Breast epithelium (tissue), 4 donors: Measurements from ENCODE around the gene KCNIP3. TPM values are rescaled to one million over a fixed set of nuclear protein-coding genes. Genes with fewer than 3 reads are reported as not detected.
A peak's percentile ranks its signal among the peaks of the same experiment; 100 is the strongest.

Source experiments
- DNase-seq, 2 donors: peaks; one replicate each; pipeline ENCODE4 v3.0.0-alpha.2; 2019; ENCODE audit warnings: low spot score in 2 of 2
- H3K27ac ChIP-seq, 2 donors: fragments of 200-600 bp; sonication (generic) in 1 of 2; one replicate each; pipeline ENCODE4 v1.5.1; 2016 to 2019; ENCODE audit warnings: mild to moderate bottlenecking in 1 of 2
- H3K27me3 ChIP-seq, 2 donors: fragments of 200-600 bp; sonication (generic) in 1 of 2; one replicate each; pipeline versions ENCODE4 v1.5.1 to v1.6.0; 2017 to 2019; ENCODE audit warnings: control low read depth in 1 of 2, mild to moderate bottlenecking in 1 of 2
- H3K36me3 ChIP-seq: fragments of 200-600 bp; one replicate; pipeline ENCODE4 v1.5.1; 2019
- H3K4me1 ChIP-seq, 2 donors: fragments of 200-600 bp; sonication (generic); one replicate each; pipeline ENCODE4 v1.5.1; 2016 to 2019; ENCODE audit warnings: control low read depth in 1 of 2
- H3K4me3 ChIP-seq, 3 donors: fragments of 200-600 bp; sonication (generic); 1 replicate in 2 of 3; 2 replicates in 1 of 3; pipeline ENCODE4 v1.5.1; 2016 to 2019; ENCODE audit warnings: mild to moderate bottlenecking in 3 of 3, moderate library complexity in 2 of 3
- H3K9me3 ChIP-seq, 2 donors: fragments of 200-600 bp; sonication (generic) in 1 of 2; one replicate each; pipeline ENCODE4 v1.5.1; 2016 to 2019; ENCODE audit warnings: control low read depth in 1 of 2
- POLR2A ChIP-seq: fragments of 450-650 bp; IDR thresholded peaks from one replicate; pipeline ENCODE4 v1.6.1; 2016; ENCODE audit warnings: antibody characterized with exemption, mild to moderate bottlenecking, moderate library complexity
- POLR2AphosphoS5 ChIP-seq, 3 donors: sonication (generic); formaldehyde crosslinking; IDR thresholded peaks; one replicate each; pipeline ENCODE4 v1.6.1; 2017; ENCODE audit warnings: antibody characterized with exemption in 3 of 3
- intact Hi-C: fragments of 100-400 bp; cut with DNase I; formaldehyde crosslinking; loops from one replicate; pipeline ENCODE4 v1.15.1; 2023; ENCODE audit warnings: low total_unique reads
- total RNA-seq, 3 donors: library from RNA; depleted of rRNA; stranded (reverse); fragments of >200 nt; gene quantifications; one replicate each; pipeline ENCODE4 v1.1.0, GENCODE V29; 2016
- TF ChIP-seq, protein P1 (sequence below), 3 donors: fragments of 450-650 bp; IDR thresholded peaks; one replicate each; pipeline ENCODE4 v1.5.1; 2016 to 2017; ENCODE audit warnings: antibody characterized with exemption in 3 of 3, mild to moderate bottlenecking in 3 of 3, moderate library complexity in 3 of 3

KCNIP3 gene
- total RNA-seq, 3 donors from 2014 or later, result 14.4 to 30.1 (median 15.1) TPM

DNA sequence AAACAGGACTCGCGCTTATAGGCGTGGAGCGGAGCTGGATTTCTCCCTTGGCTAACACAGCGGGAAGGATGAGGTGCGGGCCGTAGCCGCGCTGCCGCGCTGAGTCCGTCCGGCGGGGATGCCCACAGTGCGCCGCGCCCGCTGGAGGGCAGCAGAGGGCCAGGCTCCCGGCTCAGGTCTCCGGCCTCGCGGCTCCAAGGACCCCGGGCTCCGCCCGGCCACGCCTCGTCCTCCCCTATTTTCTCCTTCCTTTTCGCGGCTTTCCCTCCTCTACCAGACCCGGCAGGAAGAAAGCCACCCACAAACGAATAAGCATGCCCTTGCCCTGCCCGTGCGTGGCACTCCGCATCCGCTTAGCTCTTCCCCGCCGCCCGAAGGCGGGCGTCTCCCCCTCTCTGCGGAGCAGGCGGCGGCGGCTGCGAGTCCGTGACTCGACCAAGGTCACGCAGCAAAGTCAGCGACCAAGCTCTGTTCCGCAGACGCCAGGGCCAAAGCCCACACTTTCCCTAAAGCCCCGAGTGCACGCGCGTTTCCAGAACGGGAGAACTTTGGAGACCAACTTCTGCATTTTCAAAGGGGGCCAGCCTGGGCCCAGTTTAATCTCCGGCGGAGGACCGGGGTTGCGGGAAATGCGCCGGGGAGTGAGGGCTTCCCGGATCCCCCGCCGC is 48.5 kb downstream of the KCNIP3 start:
- Histone ChIP-seq H3K27me3 (no peaks in the 10 kb centered on the region), H3K36me3 (no peaks in the 10 kb centered on the region), H3K4me1 (no peaks in the 10 kb centered on the region), H3K27ac (peak overlapping the region; percentile 33 to 83), H3K9me3 (no peaks in the 10 kb centered on the region), H3K4me3 (peak overlapping the region; percentile 64 to 89 (median 69))
- intact Hi-C loops, result no loop called here
- TF ChIP-seq POLR2AphosphoS5 (IDR thresholded peaks at IDR 0.05) (no peak), POLR2A (no peak)
- TF ChIP-seq, protein P1, sequence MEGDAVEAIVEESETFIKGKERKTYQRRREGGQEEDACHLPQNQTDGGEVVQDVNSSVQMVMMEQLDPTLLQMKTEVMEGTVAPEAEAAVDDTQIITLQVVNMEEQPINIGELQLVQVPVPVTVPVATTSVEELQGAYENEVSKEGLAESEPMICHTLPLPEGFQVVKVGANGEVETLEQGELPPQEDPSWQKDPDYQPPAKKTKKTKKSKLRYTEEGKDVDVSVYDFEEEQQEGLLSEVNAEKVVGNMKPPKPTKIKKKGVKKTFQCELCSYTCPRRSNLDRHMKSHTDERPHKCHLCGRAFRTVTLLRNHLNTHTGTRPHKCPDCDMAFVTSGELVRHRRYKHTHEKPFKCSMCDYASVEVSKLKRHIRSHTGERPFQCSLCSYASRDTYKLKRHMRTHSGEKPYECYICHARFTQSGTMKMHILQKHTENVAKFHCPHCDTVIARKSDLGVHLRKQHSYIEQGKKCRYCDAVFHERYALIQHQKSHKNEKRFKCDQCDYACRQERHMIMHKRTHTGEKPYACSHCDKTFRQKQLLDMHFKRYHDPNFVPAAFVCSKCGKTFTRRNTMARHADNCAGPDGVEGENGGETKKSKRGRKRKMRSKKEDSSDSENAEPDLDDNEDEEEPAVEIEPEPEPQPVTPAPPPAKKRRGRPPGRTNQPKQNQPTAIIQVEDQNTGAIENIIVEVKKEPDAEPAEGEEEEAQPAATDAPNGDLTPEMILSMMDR (IDR thresholded peaks at IDR 0.05), result peak; percentile 57 to 79 (median 78)
- DNase-seq, result peak; percentile 66 to 77

DNA sequence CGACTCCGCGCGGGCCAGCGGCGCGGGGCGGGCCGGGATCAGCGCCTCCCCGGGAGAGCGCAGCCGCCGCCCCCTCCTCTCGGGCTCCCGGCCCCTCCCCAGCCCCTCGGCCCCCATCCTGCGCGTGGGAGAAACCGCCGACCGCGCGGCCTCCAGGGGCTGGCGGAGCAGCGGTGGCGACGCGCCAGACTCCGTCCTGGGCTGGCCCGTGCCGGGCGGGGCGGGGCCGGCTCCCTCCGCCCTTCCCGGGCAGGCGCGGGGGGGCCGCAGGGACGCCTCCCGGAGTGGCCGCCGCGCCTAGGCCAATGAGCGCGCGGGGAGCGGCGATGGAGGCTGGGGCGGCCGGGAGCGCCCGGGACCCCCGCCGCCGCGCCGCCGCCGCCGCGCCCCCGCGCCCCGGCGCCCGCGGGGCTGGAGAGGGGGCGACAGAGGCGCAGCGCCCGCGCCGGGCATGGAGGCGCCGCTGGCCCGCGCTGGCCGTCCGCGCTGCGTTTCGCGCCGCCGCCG is 49.1 kb downstream of the KCNIP3 start:
- Histone ChIP-seq H3K9me3 (no peaks in the 10 kb centered on the region), H3K36me3 (no peaks in the 10 kb centered on the region), H3K4me1 (no peaks in the 10 kb centered on the region), H3K27me3 (no peaks in the 10 kb centered on the region), H3K4me3 (peak overlapping the region; percentile 64 to 89 (median 69)), H3K27ac (peak overlapping the region; percentile 33 to 83)
- TF ChIP-seq, protein P1 (IDR thresholded peaks at IDR 0.05), result no peak
- TF ChIP-seq POLR2A (no peak), POLR2AphosphoS5 (IDR thresholded peaks at IDR 0.05) (no peak)
- peak in 1 of 2 donors; percentile 39 for DNase-seq
- intact Hi-C loops, result no loop called here

DNA sequence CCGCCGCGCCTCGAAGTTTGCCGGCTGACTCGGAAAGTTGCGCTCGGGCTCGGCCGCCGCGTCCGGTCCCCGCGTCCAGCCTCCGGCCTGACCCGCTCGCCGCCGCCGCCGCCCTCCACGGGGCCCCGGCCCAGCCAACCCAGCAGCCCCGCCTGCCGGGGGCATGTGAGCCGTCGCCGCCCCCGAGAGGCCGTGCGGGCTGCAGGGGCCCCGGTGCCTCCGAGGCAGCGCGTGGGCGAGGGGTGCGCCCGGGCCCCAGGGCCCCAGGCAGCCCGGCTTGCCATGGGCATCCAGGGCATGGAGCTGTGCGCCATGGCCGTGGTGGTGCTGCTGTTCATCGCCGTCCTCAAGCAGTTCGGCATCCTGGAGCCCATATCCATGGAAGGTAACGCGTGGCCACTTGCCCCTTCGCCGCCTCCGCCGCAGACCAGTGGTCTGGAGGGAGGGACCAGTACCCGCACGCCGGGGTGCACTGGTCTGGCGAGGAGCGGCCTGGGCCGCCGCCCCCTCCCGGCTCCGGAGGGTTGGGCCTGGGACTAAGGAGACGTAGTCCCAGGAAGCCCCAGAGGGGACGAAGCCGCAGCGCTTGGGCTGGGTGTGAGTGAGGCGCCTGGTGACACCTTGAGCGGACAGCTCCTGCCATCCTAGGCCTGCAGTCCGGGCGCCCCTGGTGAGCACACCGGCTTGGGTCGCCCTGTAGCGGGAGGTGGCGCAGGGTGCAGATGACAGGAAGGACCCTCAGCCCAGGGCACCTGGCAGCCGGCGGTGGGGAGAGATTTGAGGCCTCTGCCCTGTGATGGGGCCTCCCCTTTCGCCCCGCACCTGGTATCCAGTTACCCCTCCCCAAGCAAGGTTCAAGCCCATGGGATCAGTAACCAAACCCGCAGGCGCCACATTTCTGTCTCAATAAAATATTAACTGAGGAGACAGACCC is 49.9 kb downstream of the KCNIP3 start:
- intact Hi-C loops, result no loop called here
- Histone ChIP-seq H3K9me3 (no peaks in the 10 kb centered on the region), H3K4me3 (peak overlapping the region; percentile 64 to 89 (median 69)), H3K36me3 (no peaks in the 10 kb centered on the region), H3K27ac (peak overlapping the region; percentile 18 to 83), H3K4me1 (no peaks in the 10 kb centered on the region), H3K27me3 (no peaks in the 10 kb centered on the region)
- TF ChIP-seq POLR2AphosphoS5 (IDR thresholded peaks at IDR 0.05) (no peak), POLR2A (no peak)
- TF ChIP-seq, protein P1 (IDR thresholded peaks at IDR 0.05), result no peak
- peak in 1 of 2 donors; percentile 52 for DNase-seq

DNA sequence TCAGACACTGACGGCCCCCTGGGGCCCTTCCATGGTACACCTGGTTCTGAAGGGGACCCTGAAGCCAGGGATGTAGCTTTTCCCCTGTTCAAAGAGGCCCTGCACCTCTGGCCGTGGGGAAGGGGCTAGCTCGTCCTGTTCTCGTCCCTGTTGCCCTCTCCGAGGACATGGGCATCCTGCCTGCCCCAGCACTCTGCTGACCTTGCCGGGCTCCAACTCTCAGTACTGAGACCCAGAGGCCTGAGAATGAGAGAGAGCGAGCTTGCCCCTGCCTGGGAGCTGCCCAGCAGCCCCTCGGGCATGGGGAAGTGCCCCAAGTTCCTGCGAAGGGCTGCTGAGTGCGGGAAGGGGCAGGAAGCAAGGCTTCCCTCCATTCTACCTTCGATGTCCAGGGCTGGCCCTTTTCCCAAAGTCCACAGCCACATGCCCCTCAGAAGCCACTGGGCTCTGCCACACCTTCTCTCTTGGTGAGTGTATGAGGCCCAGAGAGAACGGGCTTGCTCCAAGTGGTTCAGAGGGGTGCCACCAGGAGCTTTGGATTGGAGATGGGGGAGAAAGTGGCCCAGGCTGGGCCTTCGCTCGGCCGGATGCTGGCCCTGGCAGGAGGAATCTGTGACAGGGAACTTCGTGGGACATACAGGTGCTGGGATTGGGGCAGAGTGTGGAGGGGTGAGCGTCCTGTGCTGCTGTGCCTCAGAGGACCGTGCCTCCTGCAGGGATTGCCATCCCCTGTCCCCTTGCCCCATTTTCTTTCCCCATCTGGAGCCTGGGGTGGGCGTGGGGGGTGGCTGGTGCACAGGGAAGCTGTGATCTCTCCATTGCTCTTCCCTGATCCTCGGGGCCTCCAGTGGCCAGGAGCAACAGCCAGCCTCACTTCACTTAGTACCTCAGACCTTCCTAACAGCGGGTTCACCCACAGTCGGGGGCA is 50.8 kb downstream of the KCNIP3 start:
- intact Hi-C loops, result no loop called here
- Histone ChIP-seq H3K4me1 (no peaks in the 10 kb centered on the region), H3K4me3 (peak overlapping the region; percentile 64 to 89 (median 69)), H3K9me3 (no peaks in the 10 kb centered on the region), H3K27me3 (no peaks in the 10 kb centered on the region), H3K27ac (peak overlapping the region in 1 of 2 donors; percentile 83), H3K36me3 (no peaks in the 10 kb centered on the region)
- peak in 1 of 2 donors; percentile 48 for DNase-seq
- TF ChIP-seq POLR2AphosphoS5 (IDR thresholded peaks at IDR 0.05), result no peak
- TF ChIP-seq, protein P1 (IDR thresholded peaks at IDR 0.05), result no peak
- TF ChIP-seq POLR2A, result no peak
